HG03521 (cell line): Measurements from ENCODE around the gene KIF13A.
"Not testable (repeated sequence)": the region's sequence is repeated elsewhere in the genome, so short reads cannot be mapped to it uniquely, and the experiment has no call there.

Experiments used
- ATAC-seq: cut with Tn5 transposase; IDR thresholded peaks from one replicate; pipeline ENCODE4 v1.9.1; 2021; ENCODE audit warnings: mild to moderate bottlenecking, moderate library complexity; ENCODE audit not compliant: unreplicated experiment

KIF13A gene

GRCh38 chr6:17855381-17855780, 132.1 kb downstream of the KIF13A start:
- no peak for ATAC-seq

GRCh38 chr6:17853533-17853932, 133.9 kb downstream of the KIF13A start:
- ATAC-seq, result no peak

- ATAC-seq, result no peak
Measured at GRCh38 chr6:17851720-17852161, 135.7 kb downstream of the KIF13A start.

GRCh38 chr6:17851001-17851719, 136.3 kb downstream of the KIF13A start:
- no peak for ATAC-seq

- no peak for ATAC-seq
Measured at GRCh38 chr6:17850281-17850680, 137.2 kb downstream of the KIF13A start.

- no peak for ATAC-seq
Measured at GRCh38 chr6:17847203-17847760, 140.2 kb downstream of the KIF13A start.

- ATAC-seq, result no peak
Measured at GRCh38 chr6:17846762-17847161, 140.7 kb downstream of the KIF13A start.

GRCh38 chr6:17845598-17845997, 141.8 kb downstream of the KIF13A start:
- no peak for ATAC-seq

GRCh38 chr6:17844967-17845366, 142.5 kb downstream of the KIF13A start:
- not testable (repeated sequence) for ATAC-seq

- no peak for ATAC-seq
Measured at GRCh38 chr6:17842934-17843821, 144.3 kb downstream of the KIF13A start.

- no peak for ATAC-seq
Measured at GRCh38 chr6:17842014-17842776, 145.2 kb downstream of the KIF13A start.

- ATAC-seq, result no peak
Measured at GRCh38 chr6:17839513-17840223, 147.8 kb downstream of the KIF13A start.

- no peak for ATAC-seq
Measured at GRCh38 chr6:17836293-17836692, 151.1 kb downstream of the KIF13A start.

- no peak for ATAC-seq
Measured at GRCh38 chr6:17835784-17836183, 151.7 kb downstream of the KIF13A start.

- ATAC-seq, result no peak
Measured at GRCh38 chr6:17831135-17831534, 156.3 kb downstream of the KIF13A start.

- ATAC-seq, result no peak
Measured at GRCh38 chr6:17829905-17830304, 157.5 kb downstream of the KIF13A start.

GRCh38 chr6:17828149-17828548, 159.3 kb downstream of the KIF13A start:
- ATAC-seq, result no peak

GRCh38 chr6:17826301-17826700, 161.1 kb downstream of the KIF13A start:
- no peak for ATAC-seq

- ATAC-seq, result no peak
Measured at GRCh38 chr6:17820055-17820454, 167.4 kb downstream of the KIF13A start.

- no peak for ATAC-seq
Measured at GRCh38 chr6:17817763-17818162, 169.7 kb downstream of the KIF13A start.
